ENCODE data around the gene PRR16.

PRR16 gene

DNA sequence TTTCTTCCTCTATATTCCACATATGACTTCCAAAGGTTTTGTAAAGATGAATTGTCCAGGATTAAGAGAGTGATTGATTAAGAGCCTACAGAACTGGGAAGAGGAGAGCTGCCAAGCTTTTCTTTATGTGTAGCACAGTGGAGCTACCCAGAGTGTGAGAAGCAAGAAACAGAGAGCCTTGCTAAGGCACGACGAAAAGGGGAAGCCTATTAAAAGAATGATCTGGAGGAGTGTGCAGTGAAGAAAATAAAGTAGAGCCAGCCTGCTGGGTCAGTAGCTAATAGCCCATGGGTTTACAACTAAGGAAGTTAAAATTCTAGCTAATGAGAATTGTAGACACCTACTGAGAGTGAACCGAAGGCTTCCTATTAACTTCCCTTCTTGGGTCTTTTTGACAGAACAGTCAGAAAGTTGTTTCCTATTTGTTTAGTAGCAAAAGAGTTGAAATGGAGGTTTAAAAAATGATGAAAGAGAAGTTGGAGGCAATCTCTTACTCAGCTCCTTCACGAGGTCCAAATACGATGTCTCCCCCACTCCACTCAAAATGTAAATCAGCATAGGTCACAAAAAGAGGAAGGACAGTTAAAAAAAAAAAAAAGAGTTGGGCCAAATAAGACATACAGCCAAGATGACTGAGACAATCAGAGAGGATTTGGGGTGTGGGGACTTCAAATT lies 957 bp upstream of the PRR16 start:
- no peak for DNase-seq (ENCODE audit: low spot score)

DNA sequence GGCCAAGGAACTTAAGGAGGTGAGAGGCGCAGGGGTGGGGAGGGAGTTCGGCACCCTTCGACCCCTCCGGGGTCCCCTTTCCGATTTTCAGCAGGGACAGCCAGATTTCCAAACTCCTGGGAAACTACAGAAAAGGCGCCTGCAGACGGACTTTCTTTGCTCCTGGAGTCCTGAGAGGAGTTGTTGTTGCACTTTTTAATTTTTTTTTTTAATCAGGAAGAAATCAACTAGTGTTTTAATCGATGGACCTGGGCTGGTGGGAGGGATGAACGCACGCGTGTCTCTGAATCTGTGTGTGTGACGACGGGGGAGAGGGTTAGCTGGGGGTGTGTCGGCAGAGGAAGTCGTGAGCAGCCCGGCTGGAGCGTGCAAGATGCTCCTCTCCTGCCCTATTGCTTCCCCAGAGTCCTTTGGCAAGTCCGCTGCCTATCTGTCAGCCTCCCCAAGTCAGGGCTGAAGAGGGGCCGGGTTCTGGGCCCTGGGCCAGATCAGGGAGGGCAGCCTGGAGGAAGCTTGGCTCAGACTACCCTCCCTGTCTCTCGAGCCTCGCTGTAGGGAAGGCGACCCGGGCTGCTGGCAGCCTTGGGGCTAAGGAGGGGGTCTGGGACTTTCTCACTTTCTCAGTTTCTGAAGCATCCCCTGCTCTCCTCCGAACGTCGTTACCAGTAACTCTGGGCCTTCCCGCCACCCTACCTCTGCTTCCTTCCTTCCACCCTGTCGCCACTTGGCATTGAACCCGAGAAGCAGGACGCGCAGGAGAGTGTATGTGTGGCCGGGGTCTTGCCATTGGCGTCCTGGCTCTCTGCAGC lies 731 bp downstream of the PRR16 start:
- peak; percentile 71 for DNase-seq (ENCODE audit: low spot score)

DNA sequence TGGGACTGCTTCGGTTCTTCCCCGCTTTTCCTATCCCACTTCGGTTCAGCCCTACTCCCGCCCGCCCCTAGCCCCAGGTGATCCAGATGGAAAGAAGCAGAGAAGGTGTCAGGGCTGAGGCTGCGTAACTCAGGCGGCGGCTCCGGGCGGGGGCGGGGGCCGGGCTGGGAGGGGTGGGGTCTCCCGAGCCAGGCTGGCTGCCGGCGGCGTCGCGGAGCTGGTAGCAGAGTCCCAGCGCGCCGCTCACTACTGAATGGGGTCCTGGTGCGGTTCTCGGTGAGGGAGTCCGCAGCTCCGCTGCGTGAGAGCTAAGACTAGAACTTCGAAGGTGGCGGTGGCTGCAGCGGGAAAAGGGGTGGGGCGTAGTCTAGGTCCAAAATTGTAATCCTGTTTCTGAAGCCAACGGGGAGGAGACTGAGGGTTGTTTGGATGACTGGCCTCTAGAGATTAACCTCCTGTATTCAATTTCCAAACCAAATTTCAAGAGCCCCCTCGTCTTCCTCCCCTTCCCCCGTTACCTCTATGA lies 1.4 kb downstream of the PRR16 start:
- DNase-seq (ENCODE audit: low spot score): peak; percentile 65

DNA sequence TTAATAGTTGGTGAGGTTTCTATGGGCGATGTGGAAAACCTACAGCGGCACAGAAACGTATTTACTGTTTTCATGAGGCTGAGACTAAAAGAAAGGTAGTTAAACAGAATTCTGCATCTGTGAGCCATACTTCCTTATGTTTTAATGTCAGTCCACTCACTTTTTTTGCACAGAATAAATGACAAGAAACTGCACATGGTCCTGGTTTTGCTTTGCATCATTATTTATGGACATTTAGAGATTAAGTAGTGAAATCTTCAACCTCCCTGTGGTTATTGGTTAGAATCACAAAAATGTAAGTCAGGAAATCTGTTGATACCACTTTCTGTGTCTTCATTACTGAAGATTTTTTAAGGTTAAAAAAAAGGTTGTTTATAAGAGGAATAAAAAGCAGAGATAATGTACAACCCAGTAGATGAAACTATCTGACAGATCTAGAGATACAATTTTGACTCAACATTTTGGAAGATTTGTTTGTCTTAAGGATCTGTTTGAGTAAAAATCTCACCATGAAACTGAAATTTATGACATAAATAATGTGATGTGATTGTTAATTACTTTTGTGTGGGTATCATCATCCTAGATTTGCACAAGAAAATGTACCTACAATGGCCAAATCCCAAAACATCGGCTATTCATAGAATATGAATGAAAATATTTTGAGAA lies 2.4 kb downstream of the PRR16 start:
- no peak for DNase-seq (ENCODE audit: low spot score)

DNA sequence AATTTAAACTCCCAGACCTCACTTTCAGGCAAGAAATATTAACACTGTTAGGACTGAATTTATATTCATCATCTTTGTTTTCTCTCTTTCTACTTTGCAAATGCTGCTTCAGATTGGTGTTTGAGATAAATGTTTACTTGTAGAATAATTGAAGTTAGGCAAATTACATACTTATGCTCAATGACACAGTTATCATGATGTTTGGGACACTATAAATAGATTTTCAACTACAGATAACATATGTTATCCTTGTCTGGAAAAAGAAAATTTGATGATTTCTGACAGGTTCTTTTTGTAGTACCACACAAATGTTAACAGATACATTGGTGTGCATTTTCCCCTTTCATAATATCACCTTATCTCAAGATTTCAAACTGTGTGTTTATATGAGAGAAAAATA lies 7.9 kb downstream of the PRR16 start:
- no peak for DNase-seq (ENCODE audit: low spot score)

DNA sequence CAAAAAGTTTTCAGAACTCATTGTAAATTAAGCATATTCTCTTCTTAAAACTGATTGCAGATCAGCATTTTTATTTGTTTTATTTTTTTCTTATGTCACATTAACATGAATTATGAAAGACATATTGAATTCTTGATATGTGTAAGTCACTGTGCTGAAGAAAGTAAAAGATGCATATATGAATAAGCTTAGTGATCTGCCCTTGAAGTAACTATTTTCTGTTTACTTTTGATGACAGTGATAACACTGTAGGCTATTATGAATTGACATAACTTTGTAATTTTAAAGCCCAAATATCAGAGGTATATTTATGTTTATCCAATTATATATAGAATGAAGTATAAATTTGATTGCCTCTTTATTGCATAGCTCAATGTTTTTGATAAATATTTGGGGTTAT lies 8.8 kb downstream of the PRR16 start:
- DNase-seq (ENCODE audit: low spot score): no peak

DNA sequence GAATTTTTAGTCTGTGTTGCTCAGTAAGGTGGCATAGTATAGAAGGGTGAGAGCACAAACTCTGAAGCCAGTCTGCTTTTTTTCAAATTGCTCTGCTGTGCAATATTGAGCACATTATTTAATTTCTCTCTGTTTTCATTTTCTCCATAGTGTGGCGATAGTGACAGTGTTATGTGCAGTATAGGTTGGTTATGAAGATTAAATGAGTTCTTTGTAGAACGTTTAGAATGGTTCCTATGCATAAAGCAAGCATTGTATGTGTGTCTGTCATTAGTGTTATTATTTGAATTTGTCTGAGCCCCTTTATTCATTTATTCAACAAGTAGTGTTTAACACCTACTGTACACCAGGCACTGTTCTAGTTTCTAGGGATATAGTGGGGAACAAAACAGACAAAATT lies 9.2 kb downstream of the PRR16 start:
- DNase-seq (ENCODE audit: low spot score): no peak

DNA sequence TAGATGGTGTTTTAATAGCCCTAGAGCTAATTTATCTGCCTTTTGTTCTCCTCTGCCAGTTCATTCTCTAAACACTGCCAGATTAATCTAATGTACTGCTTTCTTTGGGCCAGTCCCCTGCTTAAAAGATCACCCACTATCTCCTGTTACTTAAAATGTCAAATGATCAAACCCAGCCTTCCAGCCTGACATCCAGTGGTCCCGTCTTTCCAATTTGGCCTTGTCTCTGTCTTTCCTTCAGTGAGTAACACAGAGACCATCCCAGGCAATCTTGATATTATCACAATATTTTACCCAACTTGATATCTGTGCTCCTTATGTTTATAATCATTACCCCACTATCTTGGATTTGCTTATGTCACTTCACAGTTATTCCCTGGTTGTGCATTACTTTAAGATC lies 12.0 kb downstream of the PRR16 start:
- DNase-seq (ENCODE audit: low spot score): no peak

DNA sequence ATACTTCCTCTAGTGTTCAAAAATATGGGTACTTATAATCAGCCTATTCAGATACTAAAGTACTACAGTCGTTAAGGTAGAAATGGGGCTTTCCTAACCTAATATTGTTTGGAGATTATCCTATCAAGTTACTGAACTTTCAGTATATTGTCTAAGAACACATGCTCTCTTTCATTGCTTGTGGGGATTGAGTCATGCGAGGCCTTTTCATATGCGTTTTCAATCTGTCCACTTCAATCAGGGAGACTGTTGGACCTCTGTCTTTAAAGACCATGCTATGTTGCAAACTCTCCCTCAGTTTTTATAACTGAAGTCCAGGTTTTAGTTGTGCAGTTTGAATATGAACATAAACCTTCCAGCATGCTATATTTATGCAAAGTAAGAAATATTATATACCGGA lies 15.0 kb downstream of the PRR16 start:
- no peak for DNase-seq (ENCODE audit: low spot score)

DNA sequence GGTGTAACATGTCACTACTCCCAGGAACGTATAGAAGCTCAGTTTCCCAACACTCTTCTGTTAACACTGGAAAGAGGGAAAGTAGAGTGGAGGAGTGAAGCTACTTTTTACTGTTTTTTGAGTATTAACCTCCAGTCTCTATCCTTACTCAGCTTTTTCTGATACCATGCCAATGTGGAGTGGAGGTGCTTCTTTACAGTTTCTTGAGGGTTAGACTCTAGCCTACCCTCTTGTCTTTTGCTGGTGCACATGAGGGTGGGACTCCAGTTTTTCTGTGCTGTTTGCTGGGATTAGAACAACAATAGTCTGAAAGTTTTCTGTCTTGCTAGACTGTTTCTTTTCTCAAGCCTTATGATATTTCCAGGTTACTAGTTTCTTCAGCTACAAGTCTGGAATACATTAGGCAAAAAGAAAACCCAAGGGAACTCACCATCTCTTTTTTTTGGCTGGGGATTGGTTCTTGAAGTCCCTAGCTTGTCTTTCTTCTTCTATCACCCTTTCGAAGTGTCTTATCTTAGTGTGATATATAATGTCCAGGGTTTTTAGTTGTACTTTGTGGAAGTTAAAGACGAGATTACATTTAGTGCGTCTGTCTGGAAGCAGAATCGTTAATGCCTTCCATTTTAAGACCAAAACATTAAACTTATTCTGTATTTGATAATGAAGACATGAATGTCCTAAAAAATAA lies 35.9 kb downstream of the PRR16 start:
- no peak for DNase-seq (ENCODE audit: low spot score)

DNA sequence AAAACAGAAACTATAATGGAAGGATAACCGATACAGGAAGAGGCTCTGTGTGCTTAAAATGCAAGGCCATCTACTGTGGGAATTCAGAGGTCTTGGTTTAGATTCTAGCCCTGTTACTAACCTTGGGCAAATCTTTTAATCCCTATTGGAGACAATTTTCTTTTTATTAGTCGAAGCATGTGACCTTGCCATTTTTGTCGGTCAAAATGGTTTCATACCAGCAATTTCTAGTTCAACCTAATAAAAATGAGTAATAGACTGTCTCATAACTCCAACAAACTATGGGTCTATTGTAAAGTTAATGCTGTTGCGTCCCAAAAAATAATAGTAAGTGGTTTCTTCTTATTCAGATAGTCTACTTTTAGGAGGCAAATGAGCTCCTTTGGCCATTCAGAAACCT lies 38.4 kb downstream of the PRR16 start:
- DNase-seq (ENCODE audit: low spot score): no peak

DNA sequence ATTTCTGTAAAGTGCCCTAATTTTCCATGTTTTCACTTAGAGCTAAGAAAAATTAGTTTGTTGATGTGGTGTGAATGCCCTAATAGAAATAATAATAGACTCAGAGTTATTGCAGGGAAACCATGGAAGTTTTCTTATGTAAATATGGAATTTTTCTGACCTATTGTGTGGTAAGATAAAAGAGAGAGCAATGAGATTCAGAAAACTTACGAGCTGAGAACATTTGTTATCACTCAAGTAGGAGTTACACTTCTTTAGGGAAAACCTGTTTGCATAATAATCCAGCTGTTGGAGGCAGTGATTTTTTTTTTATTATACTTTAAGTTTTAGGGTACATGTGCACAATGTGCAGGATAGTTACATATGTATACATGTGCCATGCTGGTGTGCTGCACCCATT lies 39.2 kb downstream of the PRR16 start:
- no peak for DNase-seq (ENCODE audit: low spot score)

DNA sequence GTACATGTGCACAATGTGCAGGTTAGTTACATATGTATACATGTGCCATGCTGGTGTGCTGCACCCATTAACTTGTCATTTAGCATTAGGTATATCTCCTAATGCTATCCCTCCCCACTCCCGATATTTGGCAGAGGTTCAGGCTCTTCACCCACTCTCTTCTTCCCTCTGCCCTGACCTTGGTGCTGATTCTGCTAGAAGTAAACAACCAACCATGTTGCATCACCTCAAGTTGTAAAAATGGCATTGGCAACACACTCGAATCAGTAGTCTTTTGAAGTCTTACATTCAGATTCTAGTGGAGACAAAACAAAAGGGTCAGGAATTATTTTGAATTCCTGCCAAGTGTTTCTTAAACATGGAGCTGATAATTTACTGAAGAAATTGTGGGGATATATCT lies 40.0 kb downstream of the PRR16 start:
- no peak for DNase-seq (ENCODE audit: low spot score)

DNA sequence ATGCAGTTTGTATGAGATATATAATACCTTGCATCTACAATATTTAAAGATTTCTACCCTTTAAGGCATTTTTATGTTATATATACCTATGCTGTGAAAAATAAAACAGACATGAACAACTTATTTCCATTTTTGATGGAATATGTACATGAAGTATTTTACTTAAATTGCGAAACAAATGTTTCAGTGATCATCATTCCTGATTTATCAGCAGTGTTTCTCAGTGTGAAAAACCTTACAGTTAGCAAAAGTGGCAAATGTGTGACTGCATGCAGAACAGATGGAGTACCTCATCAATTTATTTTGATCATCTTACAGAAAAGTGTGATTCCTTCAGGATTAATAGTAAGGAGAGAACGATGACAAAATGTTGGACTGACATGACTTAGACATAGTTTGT lies 43.1 kb downstream of the PRR16 start:
- DNase-seq (ENCODE audit: low spot score): no peak

DNA sequence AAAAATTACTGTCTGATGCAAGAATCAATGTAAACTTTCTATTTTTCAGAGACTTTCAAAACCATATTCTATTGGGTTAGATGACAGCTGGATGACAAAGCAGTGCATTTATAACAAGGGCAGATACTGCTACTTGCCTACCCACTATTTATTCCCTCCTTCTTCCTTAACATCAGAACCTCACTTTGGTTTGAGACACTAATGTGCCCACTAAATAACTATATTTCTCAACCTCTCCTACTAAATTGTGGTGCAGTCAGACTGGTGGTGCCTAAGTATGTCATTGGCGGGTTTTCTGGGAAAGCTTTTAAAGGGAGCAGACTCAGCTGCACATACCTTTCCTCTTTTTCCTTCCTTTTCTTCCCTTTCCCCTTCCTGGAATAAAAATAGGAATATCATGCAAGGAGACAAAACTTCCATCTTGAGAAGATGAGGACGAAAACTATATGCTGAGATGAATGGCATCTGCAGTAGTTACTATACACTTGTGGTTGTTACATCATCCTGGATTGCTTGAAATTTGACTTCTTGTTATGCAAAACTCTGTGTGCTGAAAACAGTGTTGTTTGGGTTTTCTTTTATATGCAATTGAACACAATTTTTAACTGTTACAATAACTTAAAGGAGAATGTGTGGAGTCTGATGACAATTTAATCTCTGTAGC lies 43.8 kb downstream of the PRR16 start:
- DNase-seq (ENCODE audit: low spot score): no peak

DNA sequence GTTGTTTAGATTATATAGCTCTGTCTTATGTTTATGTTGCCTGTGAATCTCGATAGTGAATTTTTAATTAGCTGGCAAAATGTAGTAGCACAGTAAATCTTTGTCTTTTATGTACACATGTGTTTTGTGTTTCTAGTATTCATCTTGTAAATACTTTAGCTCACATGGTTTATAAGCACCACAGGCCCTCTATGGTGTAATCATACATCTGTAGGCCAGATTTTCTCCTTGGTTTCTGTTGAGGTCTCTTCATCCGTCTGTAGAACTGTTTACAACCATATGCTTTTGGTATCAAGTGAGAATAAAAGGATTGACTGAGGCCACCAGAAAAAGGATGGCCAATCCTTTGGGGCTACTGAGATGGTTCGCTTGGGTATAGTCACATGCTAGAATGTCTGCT lies 45.0 kb downstream of the PRR16 start:
- no peak for DNase-seq (ENCODE audit: low spot score)

DNA sequence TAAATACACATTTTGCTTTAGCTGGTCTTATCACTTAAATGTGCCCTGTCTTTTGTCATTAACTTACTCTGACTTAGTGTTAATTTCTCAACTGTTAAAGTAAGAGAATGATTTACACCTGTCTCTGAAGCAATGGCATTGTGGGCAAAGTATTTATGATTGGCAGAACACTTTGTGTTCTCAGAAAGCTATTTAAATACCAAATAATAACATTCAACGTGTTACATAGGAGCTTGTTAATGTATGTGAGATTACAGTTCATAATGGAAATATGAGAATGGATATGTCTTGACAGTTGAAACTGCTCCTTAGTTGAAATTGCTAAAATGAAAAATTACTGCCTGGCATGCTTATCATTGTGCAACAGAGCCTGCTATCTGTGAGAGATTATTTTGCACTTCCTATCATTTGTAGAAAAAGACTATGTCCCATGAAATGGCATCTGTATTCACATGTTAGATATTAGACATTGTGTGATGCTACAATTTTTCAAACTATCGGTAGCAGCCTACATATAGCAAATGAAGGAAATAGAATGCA lies 46.1 kb downstream of the PRR16 start:
- no peak for DNase-seq (ENCODE audit: low spot score)

DNA sequence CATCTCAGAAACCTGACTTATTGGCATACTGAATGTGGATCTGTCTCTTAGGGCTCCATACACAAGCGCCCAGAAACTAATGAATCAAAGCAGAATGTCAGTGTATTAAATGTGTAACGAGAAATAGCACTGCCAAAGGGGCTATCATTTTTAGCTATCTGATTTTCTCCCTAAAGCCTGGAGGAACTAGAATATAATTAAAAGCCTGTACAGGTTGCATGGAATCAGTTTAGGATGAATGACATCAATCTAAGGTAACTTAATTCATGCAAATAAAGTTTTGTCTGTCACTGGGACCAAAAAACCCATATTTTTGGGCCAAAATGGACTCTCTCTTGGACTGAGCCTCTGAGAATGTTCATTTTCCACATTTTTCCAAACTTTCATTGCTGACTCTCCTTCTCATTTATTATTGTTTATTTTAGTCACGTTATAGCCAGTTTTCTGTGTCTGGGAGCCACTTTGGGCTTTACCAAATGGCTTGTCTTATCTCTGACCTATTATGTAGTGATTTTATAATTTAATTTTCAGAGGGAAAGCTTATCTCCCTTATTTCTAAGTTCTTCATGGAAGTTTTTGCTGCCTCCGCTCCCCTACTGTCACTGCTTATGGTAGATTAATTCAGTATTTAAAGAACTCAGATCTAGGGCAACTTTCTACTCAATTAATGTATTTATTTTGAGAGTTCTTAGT lies 47.0 kb downstream of the PRR16 start:
- no peak for DNase-seq (ENCODE audit: low spot score)

DNA sequence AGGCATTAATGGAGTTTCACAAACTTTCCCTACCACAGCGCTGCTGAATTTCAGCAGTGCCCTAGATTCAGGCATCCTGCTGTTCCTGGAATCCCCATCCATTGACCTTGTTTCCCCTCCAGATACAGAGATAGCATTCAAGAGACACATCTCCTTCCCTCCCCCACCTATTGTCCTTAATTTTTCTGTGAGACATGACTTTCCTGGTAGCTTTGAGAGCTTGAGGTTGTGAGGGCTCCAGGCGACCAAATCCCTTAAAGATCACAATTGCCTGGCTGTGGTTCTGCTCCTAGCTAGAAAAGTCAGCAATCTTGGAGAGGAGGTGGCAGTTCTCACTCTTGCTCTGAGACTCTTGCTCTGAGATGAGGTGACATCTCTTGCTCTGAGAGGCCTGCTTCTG lies 48.0 kb downstream of the PRR16 start:
- no peak for DNase-seq (ENCODE audit: low spot score)

DNA sequence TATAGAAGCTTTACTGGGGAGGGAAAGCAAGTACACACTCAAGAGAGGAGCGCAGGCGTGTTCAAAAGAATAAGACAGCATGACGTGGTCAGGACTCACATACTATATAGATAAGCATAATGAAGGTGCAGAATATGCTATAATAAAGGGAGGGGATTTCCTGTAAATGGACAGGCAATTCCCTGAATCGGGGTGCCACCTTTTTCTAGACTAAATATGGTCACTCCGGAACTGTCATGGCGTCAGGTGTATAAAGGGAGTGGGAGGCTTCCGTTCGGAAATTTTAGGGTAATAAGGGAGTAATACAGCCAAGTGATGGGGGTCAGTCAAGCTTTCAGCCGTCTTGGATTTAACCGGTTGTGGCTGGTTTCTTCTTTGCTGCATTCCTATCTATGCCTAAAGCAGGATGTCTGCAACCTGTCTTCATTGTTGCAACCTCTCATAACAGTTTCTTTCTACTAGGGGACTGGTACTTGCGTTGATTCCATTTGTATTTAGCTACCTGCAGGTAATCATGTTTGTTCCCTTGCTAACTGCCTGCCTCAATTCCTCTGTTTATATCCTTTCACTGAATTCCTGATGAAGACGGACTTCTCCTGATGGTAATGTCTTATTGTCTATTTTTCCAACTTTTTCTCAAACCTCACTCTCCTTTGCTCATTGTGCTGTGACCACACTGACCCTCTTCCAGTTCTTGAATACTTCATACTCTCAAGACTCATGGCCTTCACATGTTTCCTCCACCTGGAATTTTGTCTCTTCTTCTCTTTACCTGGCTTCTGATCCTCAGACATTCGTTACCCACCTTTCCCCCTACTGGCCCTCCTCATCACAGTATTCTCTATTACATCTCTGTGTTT lies 48.9 kb downstream of the PRR16 start:
- DNase-seq (ENCODE audit: low spot score): no peak
